Activated T-helper 2 cell treated with anti-CD3 and anti-CD28 coated beads, Interferon-gamma antibody, Interleukin-2, Interleukin-4, amounts not matched to agents 10 μg/mL and 5 μg/mL and 100 μg/mL, durations not matched to agents 14 hours and 24 hours and 36 hours (primary cell): ENCODE measurements around the gene TBC1D22A. TPM values are rescaled to one million over a fixed set of nuclear protein-coding genes. Genes with fewer than 3 reads are reported as not detected.
"Not testable (repeated sequence)": the region's sequence is repeated elsewhere in the genome, so short reads cannot be mapped to it uniquely, and the experiment has no call there.

Experiments
- DNase-seq: peaks from one replicate; pipeline ENCODE4 v3.0.0; 2021; ENCODE audit warnings: low spot score
- H3K27ac Mint-ChIP-seq: one replicate; pipeline ENCODE4 v1.8.0; 2021; ENCODE audit warnings: mixed read lengths
- H3K27me3 Mint-ChIP-seq: one replicate; pipeline ENCODE4 v1.8.0; 2021; ENCODE audit warnings: low read depth, mixed read lengths
- H3K36me3 Mint-ChIP-seq: one replicate; pipeline ENCODE4 v1.8.0; 2021; ENCODE audit warnings: low read depth, mixed read lengths
- H3K4me1 Mint-ChIP-seq: one replicate; pipeline ENCODE4 v1.8.0; 2021; ENCODE audit warnings: low read depth, mixed read lengths
- H3K4me3 Mint-ChIP-seq: one replicate; pipeline ENCODE4 v1.8.0; 2021; ENCODE audit warnings: low read depth, mild to moderate bottlenecking, moderate library complexity, mixed read lengths
- H3K9me3 Mint-ChIP-seq: one replicate; pipeline ENCODE4 v1.8.0; 2021; ENCODE audit warnings: mixed read lengths
- intact Hi-C: fragments of 100-400 bp; cut with micrococcal nuclease; formaldehyde crosslinking; loops from one replicate; pipeline ENCODE4 v1.15.1; 2023
- total RNA-seq: library from RNA; stranded (reverse); gene quantifications from 2 replicates; pipeline ENCODE4 v1.2.3, GENCODE V29; 2022

Gene TBC1D22A
- total RNA-seq, 1 donor from 2014 or later, result 34.8 TPM

DNA sequence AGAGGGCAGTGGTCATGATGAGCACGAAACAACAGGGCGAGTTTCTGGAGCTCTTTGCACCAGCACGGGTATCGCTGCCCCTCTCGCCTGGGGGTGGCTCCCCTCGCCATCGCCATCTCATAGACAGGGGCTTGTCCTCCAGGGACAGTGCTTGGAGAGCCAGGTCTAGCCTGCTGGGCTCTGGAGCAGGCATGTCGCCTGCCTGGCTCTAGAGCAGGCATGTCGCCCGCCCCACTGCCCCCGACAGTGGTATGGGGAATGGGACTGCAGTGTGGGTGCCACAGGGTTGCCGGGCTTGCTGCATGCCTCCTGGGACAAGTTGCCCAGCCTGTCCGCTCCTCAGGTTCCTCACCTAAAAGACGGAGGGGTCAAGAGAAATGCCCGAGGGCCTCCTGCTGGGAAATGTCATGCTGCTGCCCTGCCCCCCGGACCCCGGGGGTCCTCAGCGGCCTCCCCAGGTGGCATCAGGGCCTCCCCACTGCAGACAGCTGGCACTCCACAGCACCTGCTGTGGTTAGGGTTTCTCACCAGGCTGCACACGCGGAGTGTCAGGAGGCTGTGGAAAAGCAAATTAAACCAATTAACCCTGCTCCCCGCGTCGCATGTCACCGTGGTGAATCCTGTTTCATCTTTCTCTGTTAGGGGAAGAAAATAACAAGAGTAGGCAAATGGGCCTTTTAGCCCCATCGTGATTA, 403.0 kb downstream of the TBC1D22A start:
- Mint-ChIP-seq H3K4me1 (no peaks in the 10 kb centered on the region), H3K27me3 (no peaks in the 10 kb centered on the region), H3K9me3 (no peaks in the 10 kb centered on the region), H3K27ac (no peak overlapping the region), H3K36me3 (no peaks in the 10 kb centered on the region), H3K4me3 (no peak overlapping the region)
- intact Hi-C loops, result no loop called here
- DNase-seq, result no peak

GRCh38 chr22:47166033-47166404, 403.6 kb downstream of the TBC1D22A start:
- intact Hi-C loops, result no loop called here
- H3K36me3 Mint-ChIP-seq, result no peaks in the 10 kb centered on the region
- H3K4me1 Mint-ChIP-seq, result no peaks in the 10 kb centered on the region
- no peak for DNase-seq
- H3K4me3 Mint-ChIP-seq, result no peak overlapping the region
- H3K27me3 Mint-ChIP-seq, result no peaks in the 10 kb centered on the region
- H3K9me3 Mint-ChIP-seq, result no peaks in the 10 kb centered on the region
- H3K27ac Mint-ChIP-seq, result no peak overlapping the region

- Mint-ChIP-seq H3K9me3 (no peaks in the 10 kb centered on the region), H3K4me1 (no peaks in the 10 kb centered on the region), H3K36me3 (no peaks in the 10 kb centered on the region), H3K27ac (no peak overlapping the region), H3K27me3 (no peaks in the 10 kb centered on the region), H3K4me3 (no peak overlapping the region)
- no peak for DNase-seq
- intact Hi-C loops, result no loop called here
Observed at GRCh38 chr22:47166446-47167016, 404.1 kb downstream of the TBC1D22A start.

GRCh38 chr22:47167056-47167455, 404.6 kb downstream of the TBC1D22A start:
- Mint-ChIP-seq H3K36me3 (no peaks in the 10 kb centered on the region), H3K4me3 (no peak overlapping the region), H3K9me3 (no peaks in the 10 kb centered on the region), H3K27me3 (no peaks in the 10 kb centered on the region), H3K4me1 (no peaks in the 10 kb centered on the region), H3K27ac (no peak overlapping the region)
- DNase-seq, result no peak
- intact Hi-C loops, result no loop called here

DNA sequence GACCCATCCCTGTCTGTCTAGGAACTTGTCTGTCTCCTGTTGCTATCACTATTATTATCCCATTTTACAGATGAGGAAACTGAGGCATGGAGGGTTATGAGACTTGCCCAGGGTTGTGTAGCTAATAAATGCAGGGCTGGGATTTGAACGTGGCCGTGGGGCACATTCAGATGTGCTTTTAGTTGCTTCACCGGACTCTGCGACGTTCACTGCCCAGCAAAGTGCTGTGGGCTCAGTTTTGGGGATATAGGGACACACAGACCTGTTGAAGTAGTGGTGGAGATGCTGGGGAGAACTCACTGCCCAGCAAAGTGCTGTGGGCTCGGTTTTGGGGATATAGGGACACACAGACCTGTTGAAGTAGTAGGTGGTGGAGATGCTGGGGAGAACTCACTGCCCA, 405.5 kb downstream of the TBC1D22A start:
- H3K36me3 Mint-ChIP-seq, H3K4me3 Mint-ChIP-seq, H3K4me1 Mint-ChIP-seq, H3K27me3 Mint-ChIP-seq, intact Hi-C loops, DNase-seq, H3K27ac Mint-ChIP-seq, H3K9me3 Mint-ChIP-seq: not testable (repeated sequence)

- no peaks in the 10 kb centered on the region for H3K27me3 Mint-ChIP-seq
- H3K4me3 Mint-ChIP-seq, result no peak overlapping the region
- DNase-seq, result no peak
- no peaks in the 10 kb centered on the region for H3K4me1 Mint-ChIP-seq
- intact Hi-C loops, result no loop called here
- H3K9me3 Mint-ChIP-seq, result no peaks in the 10 kb centered on the region
- H3K36me3 Mint-ChIP-seq, result no peaks in the 10 kb centered on the region
- no peak overlapping the region for H3K27ac Mint-ChIP-seq
Observed at GRCh38 chr22:47168441-47168840, 406.0 kb downstream of the TBC1D22A start.

DNA sequence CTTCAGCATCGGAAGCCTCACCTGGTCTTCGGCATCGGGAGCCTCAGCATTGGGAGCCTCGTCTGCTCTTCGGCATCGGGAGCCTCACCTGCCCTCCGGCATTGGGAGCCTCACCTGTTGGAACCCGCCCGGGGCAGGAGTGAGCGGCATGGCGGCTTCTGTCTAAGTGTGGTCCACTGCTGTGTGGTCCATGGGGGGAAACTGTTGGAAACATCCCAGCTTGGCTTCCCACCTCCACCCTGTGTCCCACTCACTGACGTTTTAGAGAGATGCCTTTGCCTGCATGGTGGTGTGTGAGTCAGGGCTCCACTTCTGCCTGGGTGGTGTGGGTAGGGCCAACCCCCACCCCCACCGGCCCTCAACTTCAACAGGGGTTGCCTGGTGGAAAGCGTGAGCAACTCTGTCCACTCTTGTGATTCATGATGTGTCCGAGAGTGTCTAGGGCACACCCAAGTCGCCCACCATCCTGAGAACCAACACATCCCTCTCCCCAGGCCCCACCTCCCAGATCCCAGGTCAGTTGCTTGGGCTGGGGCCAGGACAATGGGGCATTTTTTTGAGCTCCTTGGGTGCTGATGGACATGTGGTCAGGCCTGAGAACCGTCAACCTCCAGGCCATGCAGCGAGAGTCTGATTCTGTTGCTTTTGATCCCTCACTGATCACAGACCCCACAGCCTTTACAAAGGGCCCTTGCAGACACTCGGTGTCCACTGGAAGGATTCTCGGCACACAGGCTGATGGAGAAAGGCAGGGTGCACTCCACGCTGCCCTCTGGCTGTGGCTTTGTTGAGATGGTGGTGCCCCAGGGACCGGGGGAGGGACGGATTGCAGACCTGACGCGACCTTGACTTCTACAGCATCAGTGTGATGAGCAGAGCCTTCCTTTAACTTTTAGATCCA, 406.7 kb downstream of the TBC1D22A start:
- intact Hi-C loops, result no loop called here
- Mint-ChIP-seq H3K9me3 (no peaks in the 10 kb centered on the region), H3K27me3 (no peaks in the 10 kb centered on the region), H3K27ac (no peak overlapping the region), H3K4me3 (no peak overlapping the region), H3K36me3 (peaks cover 5% of the 10 kb centered on the region), H3K4me1 (no peaks in the 10 kb centered on the region)
- DNase-seq, result no peak

DNA sequence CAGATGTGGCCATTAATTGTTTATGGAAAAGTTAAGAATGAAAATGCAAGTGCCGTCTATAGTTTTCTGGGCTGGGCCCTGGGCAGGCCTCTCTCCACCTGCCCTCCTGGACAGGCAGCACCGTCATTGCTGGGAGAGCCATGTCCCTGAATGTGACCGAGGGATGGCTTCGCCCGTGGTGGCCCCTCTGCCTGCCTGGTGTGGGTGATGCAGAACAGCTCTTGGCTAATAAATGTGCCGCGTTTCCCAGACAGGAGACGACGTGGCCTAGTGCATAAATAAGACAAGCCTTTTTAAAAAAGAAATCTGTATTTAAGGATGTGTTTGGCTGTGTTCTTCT, 407.3 kb downstream of the TBC1D22A start:
- H3K27ac Mint-ChIP-seq, result no peak overlapping the region
- no peaks in the 10 kb centered on the region for H3K9me3 Mint-ChIP-seq
- no peaks in the 10 kb centered on the region for H3K4me1 Mint-ChIP-seq
- H3K27me3 Mint-ChIP-seq, result no peaks in the 10 kb centered on the region
- no peak overlapping the region for H3K4me3 Mint-ChIP-seq
- intact Hi-C loops, result no loop called here
- no peak for DNase-seq
- peaks cover 5% of the 10 kb centered on the region for H3K36me3 Mint-ChIP-seq

- H3K9me3 Mint-ChIP-seq, H3K27ac Mint-ChIP-seq, H3K4me1 Mint-ChIP-seq, DNase-seq, intact Hi-C loops, H3K27me3 Mint-ChIP-seq, H3K4me3 Mint-ChIP-seq, H3K36me3 Mint-ChIP-seq: not testable (repeated sequence)
Observed at GRCh38 chr22:47170511-47171440, 408.3 kb downstream of the TBC1D22A start.

GRCh38 chr22:47171441-47172221, 409.2 kb downstream of the TBC1D22A start:
- no peaks in the 10 kb centered on the region for H3K4me1 Mint-ChIP-seq
- peaks cover 10% of the 10 kb centered on the region for H3K36me3 Mint-ChIP-seq
- H3K27me3 Mint-ChIP-seq, result no peaks in the 10 kb centered on the region
- H3K27ac Mint-ChIP-seq, result no peak overlapping the region
- no peak for DNase-seq
- intact Hi-C loops, result no loop called here
- H3K9me3 Mint-ChIP-seq, result no peaks in the 10 kb centered on the region
- no peak overlapping the region for H3K4me3 Mint-ChIP-seq

DNA sequence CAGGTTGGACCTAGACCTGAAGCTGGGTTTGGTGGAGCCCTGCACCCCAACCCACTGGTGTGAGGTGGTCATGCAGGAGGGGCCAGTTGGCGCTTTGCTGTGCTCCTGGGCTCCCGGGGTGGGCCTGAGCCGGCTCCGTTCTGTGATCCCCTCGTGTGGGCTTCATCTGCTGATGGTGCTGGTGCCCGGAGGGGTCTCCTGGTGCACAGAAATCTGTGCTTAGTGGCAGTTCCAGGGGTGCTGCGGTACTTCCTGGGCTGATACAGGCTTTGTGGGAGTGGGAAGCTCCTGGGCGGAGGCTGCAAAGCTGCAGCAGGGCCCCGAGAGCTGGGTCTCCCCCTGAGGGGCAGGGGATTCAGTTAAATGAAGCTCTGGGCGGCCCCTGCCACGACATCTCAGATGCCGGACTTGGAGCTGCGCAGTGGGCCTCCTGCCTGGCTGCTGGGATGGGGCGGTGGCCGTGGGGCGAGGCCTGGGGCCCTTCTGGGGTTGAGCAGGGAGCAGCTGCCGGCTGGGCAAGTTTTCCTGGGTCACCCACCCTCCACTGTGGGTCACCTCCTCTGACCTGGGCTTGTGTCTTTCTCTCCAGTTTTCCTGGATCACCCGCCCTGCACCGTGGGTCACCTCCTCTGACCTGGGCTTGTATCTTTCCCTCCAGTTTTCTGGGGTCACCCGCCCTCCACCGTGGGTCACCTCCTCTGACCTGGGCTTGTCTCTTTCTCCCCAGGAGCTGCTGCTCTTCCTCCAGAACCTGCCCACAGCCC, 410.5 kb downstream of the TBC1D22A start:
- no peaks in the 10 kb centered on the region for H3K9me3 Mint-ChIP-seq
- intact Hi-C loops, result no loop called here
- no peaks in the 10 kb centered on the region for H3K4me1 Mint-ChIP-seq
- no peak overlapping the region for H3K27ac Mint-ChIP-seq
- H3K27me3 Mint-ChIP-seq, result no peaks in the 10 kb centered on the region
- DNase-seq, result no peak
- no peak overlapping the region for H3K4me3 Mint-ChIP-seq
- H3K36me3 Mint-ChIP-seq, result peaks cover 10% of the 10 kb centered on the region
